Forelimb muscle (tissue), 1 donor: ENCODE results near the gene OBI1. TPM values are rescaled to one million over a fixed set of nuclear protein-coding genes. Genes with fewer than 3 reads are reported as not detected.

Source experiments
- DNase-seq: peaks from one replicate; pipeline ENCODE4 v3.0.0-alpha.2; 2013; ENCODE audit warnings: low read depth
- polyA plus RNA-seq: library from polyadenylated mRNA; unstranded; fragments of 120-200 nt; gene quantifications from one replicate; pipeline ENCODE4 v1.2.1, GENCODE V29; 2013; ENCODE audit not compliant: insufficient read length

OBI1 gene
- polyA plus RNA-seq, 1 donor = 12.4 TPM

DNA sequence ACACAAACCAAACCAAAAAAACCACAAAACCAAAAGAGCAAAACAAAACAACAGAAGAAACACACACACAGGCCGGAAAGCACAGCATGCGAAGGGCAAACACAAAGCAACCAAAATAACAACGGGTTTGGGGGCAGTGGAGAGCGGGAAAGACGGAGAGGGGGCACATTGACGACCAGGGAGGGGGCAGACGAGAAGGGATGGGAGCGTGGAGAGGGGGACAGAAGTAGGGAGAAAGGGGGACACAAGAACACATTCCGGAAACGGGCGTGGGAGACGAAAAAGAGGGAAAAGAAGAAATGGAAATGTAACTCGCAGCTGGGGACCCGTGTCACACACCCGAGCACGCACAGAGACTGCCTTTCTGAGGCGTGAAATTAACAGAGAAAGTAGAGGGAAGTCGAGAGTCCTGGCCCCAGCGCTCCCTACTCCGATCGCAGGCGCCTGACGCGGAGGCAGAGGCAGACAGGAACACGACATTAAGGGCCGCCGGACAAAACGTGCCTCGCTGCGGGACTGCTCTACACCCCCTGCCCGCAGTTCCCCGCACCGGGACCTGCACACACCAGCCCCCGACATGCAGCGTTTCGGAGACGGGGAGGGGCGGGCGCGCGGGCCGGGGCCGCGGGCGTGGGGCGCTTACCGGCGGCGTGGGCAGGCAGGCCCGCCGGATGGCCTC, 56.3 kb downstream of the OBI1 start:
- no peak for DNase-seq

DNA sequence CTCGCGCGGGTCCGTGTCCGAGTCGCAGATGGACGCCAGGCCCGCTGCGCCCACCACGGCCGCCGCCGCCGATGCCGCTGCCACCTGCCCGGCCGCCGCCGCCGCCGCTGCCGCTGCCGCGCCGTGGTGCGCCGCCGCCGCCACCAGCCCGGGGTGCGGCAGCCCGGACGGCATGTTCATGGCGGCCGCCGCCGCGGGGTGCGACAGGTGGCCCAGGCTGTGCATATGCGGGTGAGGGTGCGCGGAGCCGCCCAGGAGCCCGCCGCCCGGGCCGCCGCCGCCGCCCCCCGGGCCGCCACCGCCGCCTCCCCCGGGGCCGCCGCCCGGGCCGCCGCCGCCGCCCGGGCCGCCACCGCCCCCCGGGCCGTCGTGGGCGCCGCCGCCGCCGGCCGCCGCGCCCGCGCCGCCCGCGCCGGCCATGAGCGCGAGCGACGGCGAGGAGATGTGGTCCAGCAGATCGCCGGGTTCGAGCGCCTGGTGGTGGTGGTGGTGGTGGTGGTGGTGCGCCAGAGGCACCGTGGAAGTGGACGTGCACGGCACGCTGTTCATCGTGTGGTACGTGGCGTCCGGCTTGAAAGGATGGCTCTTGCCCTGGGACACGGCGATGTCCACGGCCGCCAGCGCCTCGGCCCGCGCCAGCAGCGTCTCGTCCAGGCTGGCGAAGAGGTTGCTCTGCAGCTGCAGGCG, 56.9 kb downstream of the OBI1 start:
- no peak for DNase-seq

DNA sequence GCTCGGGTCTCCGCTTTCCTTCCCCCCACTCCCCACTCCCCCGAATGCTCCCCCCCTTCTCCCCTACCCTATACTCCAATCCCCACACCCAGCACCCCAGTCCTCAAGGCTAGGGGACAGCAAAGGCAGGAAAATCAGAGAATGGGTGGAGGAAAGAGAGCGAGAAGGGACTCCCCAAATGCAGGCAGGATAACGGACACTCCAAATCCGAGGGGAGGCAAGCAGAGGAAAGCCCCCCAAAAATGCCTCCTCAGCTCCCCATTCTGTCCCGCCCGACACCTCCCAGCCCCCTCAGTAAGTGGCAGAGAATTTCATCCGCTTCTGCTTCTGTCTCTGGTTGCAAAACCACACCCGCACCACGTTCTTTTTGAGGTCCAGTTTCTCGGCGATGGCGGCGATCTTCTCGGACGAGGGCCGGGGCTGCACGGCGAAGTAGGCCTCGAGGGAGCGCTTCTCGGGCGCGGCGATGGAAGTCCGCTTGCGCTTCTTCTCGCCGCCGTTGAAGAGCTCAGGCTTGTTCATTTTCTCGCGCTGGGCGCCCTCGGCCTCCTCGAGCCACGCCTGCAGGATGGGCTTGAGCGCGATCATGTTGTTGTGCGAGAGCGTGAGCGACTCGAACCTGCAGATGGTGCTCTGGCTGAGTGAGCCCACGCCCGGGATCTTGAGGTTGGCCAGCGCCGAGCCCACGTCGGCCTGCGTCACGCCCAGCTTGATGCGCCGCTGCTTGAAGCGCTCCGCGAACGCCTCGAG, 57.7 kb downstream of the OBI1 start:
- no peak for DNase-seq

DNA sequence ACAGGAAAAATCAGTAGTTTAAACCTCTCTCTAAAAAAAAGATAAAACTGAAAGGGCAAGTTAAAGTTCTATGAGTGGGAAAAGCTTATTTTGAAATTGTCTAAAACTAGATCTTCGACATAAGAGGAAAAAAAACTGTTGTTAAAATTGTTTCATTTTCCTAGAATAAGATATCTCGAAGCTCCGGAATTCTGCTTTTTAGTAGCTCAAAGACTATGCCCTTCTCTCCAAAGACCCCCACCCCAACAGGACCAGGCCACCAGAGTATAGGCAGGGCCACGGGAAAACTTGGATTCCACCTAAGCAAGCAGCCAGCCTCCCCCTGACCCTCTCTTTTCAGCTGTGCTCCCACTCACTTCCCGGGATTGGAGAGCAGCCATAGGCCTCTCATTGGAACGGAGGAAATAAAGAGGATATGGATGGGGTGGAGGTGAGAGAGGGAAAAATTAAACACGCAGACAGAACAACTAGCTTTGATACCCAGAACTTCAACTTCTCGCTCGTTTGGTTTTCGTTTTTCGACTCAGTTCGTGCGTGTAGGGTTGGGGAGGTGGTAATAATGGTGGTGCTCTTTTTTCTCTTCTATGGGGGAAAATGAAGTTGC, 58.6 kb downstream of the OBI1 start:
- DNase-seq = no peak

DNA sequence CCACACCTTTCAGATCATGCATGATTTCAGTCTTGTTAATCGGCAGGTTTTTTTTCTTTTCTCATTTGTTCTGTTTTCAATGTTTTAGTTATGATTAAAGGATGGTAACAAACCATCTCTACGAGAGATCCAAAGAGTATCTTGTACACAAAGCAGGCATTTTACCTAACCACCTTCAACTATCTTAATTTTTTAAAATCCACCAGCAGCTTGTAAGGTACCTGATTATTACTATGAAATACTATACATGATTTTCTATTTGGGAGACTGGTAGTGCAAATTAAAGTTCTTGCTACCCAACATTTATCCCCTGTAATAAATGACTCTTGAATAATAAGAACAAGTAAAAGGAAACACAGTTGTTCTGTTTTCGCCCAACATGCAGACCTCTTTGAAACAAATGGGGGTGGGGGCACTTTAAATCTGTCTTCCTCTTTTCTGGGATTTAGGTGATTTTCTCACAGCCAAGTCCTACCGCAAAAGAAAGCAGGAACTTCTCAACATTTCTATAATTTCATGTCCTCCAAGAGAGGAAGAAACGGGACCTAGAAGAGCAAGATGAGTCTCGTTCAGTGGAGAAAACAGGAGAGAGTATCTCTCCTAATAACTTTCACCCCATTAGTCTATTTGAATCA, 59.2 kb downstream of the OBI1 start:
- DNase-seq = no peak

DNA sequence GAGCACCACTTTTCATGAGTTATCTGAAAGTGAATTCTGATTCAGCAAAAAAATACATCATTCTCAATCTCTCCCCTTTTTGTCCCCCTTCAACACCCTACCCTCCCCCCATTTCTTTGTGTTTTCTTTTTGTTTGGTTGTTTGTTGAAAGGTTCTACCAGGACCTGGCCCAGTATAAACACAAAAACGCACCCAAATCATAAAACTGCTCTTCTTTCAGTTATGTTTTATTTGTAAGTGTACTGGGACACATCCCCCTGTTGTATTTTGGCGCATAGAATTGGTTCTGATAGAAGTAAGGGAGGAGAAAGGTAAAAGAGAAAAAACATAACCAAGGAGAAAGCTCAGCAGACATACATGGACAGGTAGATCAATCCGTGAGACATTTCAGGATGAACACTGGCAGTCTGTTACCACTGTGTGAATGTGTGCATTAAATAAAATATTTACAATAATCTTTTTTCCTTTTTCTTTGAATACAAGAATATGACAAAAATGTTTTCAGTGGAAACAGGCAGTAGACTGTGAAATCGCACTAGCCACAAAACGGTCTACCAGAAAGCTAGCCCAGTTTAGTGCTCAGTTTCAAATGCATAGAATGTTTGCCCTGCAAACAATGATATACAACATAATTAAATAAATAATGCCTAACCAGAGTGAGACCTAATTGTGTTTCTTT, 59.9 kb downstream of the OBI1 start:
- no peak for DNase-seq

DNA sequence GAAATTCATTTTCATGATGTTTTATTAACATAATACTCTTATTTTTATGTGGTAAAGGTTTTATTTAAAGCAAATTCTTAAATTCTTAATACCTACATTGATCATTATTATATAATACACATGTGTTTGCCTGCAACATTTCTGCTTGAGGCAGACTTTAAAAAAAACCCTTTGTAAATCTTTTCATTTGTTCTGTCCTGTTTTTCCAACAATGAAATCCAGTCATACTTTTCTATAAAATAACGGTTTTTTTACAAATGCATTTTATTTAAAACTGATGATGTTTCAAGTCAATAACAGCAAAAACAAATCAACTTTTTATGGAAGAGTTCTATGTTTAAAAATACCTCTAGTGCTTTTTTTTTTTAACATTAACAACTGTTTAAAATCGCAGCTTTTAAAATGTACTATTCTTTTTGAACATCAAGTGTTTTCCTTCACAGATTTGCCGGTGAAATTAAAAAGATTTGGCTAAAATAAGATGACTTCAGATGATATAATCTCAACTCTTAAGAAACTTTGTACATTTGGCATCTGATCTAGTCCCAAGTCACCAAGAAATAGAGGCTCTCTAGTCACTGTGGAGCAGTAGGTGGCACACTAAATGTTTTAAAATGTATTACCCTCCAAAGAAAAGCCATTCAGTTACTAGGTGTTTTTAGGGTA, 60.7 kb downstream of the OBI1 start:
- DNase-seq = no peak

DNA sequence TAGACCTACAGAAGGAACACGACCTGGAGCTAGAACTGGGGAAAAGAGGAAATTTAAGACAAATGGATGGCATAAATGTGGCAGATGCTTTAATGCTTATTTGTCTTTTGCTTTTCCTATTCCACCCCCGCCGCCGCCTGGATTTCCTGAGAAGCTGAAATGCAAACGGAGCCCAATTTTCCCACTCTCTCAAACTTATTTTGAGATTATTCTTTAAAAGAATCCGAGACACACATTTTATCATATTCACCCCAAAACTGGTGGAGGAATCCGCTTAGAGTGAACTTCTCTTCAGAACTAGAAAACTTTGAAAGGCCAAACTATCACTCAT, 61.4 kb downstream of the OBI1 start:
- DNase-seq = no peak

DNA sequence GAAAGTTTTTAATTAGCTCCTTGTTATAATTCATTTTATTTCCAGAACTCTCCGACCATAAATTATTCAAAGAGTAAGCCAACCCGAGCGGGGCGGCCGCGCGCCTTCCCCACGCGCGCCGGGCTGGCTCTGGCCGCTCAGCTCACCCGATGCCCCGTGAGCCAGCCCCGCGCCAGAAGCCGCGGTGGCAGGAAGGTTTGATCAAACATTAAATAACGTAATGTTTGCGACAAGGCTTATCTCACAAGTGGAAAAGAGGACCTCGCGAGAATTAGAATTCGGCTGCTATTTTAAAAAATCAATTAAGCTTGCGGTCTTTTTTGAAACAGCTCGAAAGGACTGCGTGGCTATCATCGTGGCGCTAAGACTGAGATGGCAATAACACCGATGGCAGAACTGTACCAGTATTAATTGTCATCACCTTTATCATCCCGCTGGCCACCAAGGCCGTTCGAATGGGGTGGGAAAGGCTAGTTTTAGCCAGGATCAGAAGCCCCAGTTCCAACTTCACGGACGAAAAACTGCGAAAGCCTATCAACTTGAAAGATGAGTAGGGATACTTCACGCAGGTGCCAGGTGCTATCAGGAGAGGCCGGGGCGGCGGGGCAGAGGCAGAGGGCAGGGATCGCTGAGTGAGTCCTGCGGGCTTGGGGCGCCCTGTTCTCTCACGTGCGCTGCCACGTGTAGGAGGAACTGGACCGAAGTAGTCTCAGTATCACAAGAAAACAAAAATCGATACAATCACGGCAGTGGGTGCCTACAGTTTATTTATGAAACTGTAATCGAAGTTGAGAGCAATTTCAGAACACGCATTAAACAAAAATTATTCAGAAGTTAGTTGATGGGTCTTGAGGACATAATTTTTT, 62.0 kb downstream of the OBI1 start:
- DNase-seq = no peak

DNA sequence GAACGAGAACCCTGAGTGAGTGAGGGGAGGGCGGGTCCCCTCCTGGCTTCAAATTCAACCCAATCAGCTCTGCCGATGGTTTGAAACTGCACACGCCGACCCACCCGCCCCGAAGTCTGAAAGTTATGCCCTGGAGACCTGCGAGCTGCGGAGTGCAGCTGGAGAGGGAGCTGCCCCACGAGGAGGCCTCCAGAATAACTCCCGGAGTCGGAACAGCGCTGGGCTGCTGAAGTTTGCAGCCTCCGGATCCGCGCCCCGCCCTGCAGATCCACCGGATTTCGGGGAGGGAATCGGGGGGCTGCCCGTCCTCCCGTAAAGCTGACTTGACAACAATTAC, 62.6 kb downstream of the OBI1 start:
- no peak for DNase-seq

DNA sequence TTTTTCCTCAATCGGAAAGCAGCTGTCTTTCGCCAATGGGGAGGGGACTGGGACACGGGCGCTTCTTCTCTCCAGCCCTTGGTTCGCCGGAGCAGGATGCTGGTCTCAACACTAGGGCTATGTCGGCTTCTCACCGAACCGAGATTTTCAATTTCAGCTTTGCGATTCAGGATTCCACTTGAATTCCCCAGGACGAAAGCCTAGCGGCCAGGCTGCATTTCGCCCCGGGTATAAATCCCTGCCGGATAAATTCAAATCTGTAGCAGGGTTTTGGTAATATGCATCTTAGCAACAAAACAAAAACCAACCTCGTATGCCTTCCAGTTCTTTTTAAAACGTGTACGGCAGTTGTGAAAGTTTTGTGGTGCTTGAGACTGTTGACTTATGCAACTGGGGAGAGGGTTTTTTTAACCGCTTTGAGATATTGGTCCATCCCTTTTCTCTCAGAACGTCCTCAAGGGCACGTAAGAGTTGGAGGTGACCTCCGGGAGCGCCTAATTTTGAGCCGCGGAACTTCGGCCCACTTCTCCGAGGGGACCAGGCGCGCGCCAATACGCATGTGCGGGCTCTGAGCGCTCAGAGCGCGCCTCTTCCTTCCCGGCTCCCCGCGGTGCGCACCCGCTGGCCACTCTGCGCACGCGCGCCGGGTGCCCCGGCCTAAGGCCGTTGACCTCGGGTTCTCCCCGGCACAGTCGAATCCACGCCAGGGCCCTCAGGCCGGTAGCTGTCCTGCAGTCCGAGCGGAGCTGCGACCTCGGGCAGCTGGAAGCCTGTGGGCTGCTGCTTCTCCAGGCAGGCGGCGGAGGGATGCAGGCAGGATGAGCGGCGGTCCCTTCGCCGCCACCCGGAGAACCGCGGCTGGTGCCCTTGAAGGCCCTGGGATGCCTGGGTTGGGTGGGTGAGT, 63.2 kb downstream of the OBI1 start:
- DNase-seq = no peak

DNA sequence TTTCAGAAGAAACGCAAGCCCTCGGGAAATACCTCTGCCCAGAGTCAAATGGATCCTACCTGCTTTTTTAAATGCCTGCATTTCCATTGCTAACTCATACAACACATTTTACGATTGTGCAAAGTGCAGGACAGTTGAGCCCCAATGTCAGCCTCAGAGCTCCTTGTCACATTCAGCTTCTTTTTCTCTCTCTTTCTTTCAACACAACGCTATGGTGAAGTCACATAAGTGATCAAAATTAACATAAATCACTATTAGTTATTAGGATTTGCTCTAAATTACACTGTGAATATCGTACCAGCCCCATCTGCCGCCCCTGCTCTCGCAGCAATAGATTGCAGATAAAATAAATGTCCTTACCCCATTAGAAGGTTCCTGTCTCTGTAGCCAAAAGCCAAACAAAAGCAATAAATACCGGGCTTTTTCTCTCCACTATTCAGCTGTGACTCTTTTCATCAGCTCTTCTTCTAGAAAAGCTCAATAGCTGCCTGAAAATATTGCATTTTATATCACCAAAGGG, 64.4 kb downstream of the OBI1 start:
- DNase-seq = no peak

DNA sequence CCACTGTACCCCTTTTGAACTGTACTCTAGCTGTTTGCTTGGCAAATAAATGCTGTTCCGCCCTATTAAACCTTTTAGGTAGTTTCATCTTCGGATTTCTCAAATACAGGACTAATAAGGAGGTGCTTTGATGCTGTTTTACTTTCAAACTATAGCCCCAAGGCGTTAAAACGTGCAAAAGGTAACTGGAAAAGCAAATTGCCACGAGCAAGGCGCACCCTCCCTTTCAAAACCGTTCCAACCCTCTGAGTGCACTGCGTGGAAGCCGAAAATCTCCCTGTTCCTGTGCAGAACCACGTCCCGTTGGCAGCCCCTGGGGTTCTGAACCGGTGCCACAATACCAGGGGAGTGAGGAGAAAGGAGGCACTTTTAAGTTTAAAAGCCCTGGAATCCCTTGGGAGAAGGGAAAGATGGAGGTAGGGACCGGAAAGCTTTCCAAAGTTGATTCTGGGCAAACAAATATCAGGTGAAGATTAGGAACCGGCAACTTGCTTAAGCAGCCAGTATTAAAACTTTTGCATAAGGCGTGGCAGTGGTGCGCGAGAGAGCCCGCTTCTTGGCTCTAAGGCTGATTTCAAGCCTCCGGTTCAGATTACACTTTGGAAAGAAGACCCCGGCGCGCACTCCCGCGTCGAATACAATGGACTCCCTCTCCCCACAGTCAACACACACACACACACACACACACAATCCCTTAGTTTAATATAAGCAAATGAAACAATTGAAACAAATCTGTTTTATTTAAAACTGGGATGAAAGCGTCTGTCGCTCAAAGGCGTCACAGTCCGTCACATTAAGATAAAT, 65.1 kb downstream of the OBI1 start:
- DNase-seq = no peak

DNA sequence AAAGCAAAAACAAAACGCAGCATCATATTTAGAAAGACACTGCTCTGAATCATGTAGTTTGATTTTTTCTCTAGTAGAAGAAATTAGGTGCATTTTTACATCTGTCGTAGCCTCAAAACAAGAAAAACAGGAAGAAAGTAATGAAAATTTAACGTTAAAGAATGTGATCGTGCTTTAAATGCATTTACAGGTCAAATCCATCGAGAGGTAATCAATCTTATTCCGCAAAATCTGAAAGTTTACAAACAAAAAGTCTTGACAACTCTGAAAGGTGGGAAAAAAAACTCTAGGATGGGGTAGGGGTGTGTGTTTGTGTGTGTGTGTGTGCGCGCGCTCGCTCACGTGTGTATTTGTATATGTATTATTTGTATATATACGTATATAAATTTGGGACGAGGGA, 65.8 kb downstream of the OBI1 start:
- no peak for DNase-seq

DNA sequence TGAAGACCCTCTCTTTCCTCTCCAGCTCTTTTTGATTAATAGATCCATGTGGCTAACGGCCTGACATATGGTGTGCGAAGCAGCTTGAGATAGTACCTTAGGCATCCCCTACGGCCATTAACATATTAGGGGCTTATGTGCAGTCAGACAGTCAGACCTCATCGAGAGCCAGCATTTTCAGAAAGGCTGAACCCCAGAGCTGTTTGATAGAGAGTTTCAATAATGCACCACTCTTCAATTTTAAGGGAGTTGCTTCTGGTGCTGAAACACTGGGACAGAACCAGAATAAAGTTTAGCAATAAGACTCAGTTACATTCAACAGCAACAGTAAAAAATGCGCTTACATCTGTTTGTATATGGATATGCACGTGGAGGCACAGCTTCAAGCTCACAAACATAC, 66.4 kb downstream of the OBI1 start:
- DNase-seq = no peak

DNA sequence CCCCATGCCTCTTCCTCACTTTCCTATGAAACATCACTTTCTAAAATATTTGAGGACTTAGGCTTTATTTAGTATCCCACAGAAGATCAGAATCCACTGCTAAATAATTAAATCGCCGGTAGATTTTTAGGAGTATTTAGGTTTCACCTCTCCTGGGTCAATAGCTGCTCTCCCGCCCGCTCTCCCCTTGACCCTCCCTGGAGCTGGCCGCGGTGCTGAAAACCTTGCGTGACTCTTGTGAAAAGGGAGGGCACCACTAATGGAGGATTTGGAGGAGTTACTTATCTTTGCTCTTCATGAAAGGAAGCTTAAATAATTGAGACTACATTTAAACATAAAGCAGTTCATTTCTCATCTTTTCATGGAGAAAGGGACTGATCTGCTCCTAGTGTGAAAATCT, 69.7 kb downstream of the OBI1 start:
- no peak for DNase-seq

DNA sequence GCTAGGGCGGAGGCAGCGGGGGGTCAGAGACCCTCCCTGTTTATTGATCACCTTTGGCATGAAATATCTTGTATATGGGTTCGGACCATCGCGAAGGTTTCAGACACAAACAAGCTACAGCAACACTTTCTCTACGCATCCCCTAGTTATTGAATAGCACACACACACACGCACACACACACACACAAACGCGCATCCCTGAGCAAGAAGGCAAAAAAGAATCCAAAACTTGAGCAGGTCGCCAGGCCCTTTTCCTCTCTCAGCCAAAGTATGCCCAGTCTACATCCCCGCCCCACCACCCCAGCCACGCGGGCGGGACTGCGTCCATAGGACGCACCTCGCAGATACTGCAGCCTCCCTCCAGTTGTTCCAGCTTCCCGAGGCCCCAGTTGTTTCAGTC, 71.6 kb downstream of the OBI1 start:
- no peak for DNase-seq

DNA sequence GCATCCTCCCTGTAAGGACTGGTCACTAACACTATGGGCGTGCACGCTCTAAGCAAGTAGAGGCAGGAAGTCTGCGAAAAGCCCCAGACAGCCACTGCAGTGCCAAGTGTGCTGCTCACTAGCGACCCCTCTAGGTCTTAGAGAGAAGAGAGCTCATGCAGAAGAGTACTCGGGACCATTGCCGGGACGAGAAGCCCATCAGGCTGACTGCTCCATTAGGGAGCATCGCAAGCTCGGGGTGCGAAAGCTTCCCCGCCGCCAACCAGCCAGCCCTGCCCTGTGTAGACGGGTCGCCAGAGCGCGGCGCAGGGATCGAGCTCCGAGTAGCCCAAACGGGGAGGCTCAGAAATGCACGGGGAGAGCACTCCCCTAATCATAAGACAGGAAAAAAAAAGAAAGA, 72.2 kb downstream of the OBI1 start:
- DNase-seq = no peak
